MM.1S (cell line): ENCODE measurements around the gene FSIP1.

Experiments
- DNase-seq: peaks from one replicate; pipeline ENCODE4 v3.0.0-alpha.2; 2015
- H2AFZ ChIP-seq: fragments of 300-600 bp; sonication (generic); 2 replicates; pipeline ENCODE4 v1.6.0; 2016; ENCODE audit warnings: antibody characterized with exemption, low read length
- H3F3A ChIP-seq: fragments of 300-600 bp; sonication (generic); 2 replicates; pipeline ENCODE4 v1.6.1; 2016; ENCODE audit warnings: mild to moderate bottlenecking, antibody characterized with exemption, low read length, moderate library complexity, mixed read lengths; ENCODE audit not compliant: insufficient read depth
- H3K27ac ChIP-seq: fragments of 300-600 bp; sonication (generic); 2 replicates; pipeline ENCODE4 v1.5.1; 2016; ENCODE audit warnings: mild to moderate bottlenecking, low read length
- H3K27me3 ChIP-seq: fragments of 300-600 bp; sonication (generic); replicated peaks from 2 replicates; pipeline ENCODE4 v1.6.0; 2016; ENCODE audit warnings: low read length; ENCODE audit not compliant: insufficient read depth
- H3K36me3 ChIP-seq: fragments of 300-600 bp; sonication (generic); replicated peaks from 2 replicates; pipeline ENCODE4 v1.6.1; 2016; ENCODE audit warnings: mild to moderate bottlenecking, low read length, mixed read lengths; ENCODE audit not compliant: insufficient read depth
- H3K4me1 ChIP-seq: fragments of 300-600 bp; sonication (generic); 2 replicates; pipeline ENCODE4 v1.6.1; 2016; ENCODE audit warnings: low read length, mixed read lengths
- H3K4me2 ChIP-seq: fragments of 300-600 bp; sonication (generic); 2 replicates; pipeline ENCODE4 v1.6.0; 2016; ENCODE audit warnings: low read depth, low read length
- H3K4me3 ChIP-seq: fragments of 300-600 bp; sonication (generic); 2 replicates; pipeline ENCODE4 v1.5.1; 2016; ENCODE audit warnings: low read length, mixed read lengths
- H3K79me2 ChIP-seq: fragments of 300-600 bp; sonication (generic); 2 replicates; pipeline ENCODE4 v1.6.1; 2016; ENCODE audit warnings: mixed run types, low read length, mixed read lengths
- H3K9ac ChIP-seq: fragments of 300-600 bp; sonication (generic); 2 replicates; pipeline ENCODE4 v1.6.1; 2016; ENCODE audit warnings: low read length, mixed read lengths
- H3K9me2 ChIP-seq: fragments of 300-600 bp; sonication (generic); replicated peaks from 2 replicates; pipeline ENCODE4 v1.6.1; 2016; ENCODE audit warnings: mild to moderate bottlenecking, low read length, mixed read lengths; ENCODE audit not compliant: insufficient read depth
- H3K9me3 ChIP-seq: fragments of 300-600 bp; sonication (generic); replicated peaks from 2 replicates; pipeline ENCODE4 v1.6.1; 2016; ENCODE audit warnings: mild to moderate bottlenecking, low read length, mixed read lengths; ENCODE audit not compliant: insufficient read depth
- H4K20me1 ChIP-seq: fragments of 300-600 bp; sonication (generic); 2 replicates; pipeline ENCODE4 v1.6.1; 2016; ENCODE audit warnings: mild to moderate bottlenecking, low read length, moderate library complexity, mixed read lengths; ENCODE audit not compliant: insufficient read depth
- EZH2 ChIP-seq: fragments of 300-600 bp; sonication (generic); optimal IDR thresholded peaks from 2 replicates; pipeline ENCODE3; 2017; ENCODE audit warnings: low read depth, mild to moderate bottlenecking, antibody characterized with exemption, low read length, mixed read lengths
- EZH2phosphoT487 ChIP-seq: fragments of 300-600 bp; sonication (generic); IDR thresholded peaks from 2 replicates; pipeline ENCODE4 v1.6.1; 2018; ENCODE audit warnings: antibody characterized with exemption, low read length
- TF ChIP-seq, protein P1 (sequence below): fragments of 300-600 bp; sonication (generic); IDR thresholded peaks from 2 replicates; pipeline ENCODE4 v1.5.1; 2016; ENCODE audit warnings: antibody characterized with exemption, low read length, mixed read lengths

Gene FSIP1

DNA sequence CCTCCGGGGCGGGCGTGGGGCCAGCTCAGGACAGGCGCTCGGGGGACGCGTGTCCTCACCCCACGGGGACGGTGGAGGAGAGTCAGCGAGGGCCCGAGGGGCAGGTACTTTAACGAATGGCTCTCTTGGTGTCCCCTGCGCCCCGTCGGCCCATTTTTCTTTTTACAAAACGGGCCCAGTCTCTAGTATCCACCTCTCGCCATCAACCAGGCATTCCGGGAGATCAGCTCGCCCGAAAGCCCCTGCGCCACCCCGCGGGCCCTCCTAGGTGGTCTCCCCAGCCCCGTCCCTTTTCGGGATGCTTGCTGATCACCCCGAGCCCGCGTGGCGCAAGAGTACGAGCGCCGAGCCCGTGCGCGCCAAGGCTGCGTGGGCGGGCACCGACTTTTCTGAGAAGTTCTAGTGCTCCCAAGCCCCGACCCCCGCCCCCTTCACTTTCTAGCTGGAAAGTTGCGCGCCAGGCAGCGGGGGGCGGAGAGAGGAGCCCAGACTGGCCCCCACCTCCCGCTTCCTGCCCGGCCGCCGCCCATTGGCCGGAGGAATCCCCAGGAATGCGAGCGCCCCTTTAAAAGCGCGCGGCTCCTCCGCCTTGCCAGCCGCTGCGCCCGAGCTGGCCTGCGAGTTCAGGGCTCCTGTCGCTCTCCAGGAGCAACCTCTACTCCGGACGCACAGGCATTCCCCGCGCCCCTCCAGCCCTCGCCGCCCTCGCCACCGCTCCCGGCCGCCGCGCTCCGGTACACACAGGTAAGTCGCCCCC is 202.0 kb downstream of the FSIP1 start, which contains the start of gene THBS1:
THBS1 (plus strand) TSS at position 595 of the 757 bp plus-strand sequence. CDS start 779 bp downstream, outside the sequence.
- Histone ChIP-seq H4K20me1 (no peaks in the 10 kb centered on the region), H3K9me3 (no peaks in the 10 kb centered on the region), H3K27ac (no peak within 1 kb of the TSS), H3K79me2 (no peaks in the 10 kb centered on the region), H3K9me2 (no peaks in the 10 kb centered on the region), H3F3A (no peaks in the 10 kb centered on the region), H3K27me3 (peaks cover 8% of the 10 kb centered on the region; the same call in 1 of the 2 replicates), H3K4me3 (peak within 1 kb of the TSS; percentile 64), H2AFZ (peak within 1 kb of the TSS; percentile 79), H3K36me3 (no peaks in the 10 kb centered on the region), H3K4me1 (no peaks in the 10 kb centered on the region), H3K9ac (peak within 1 kb of the TSS; percentile 32; the same call in 1 of the 2 replicates), H3K4me2 (peak within 1 kb of the TSS; percentile 75)
- TF ChIP-seq EZH2phosphoT487 (no peak), EZH2 (no peak)
- TF ChIP-seq, protein P1, sequence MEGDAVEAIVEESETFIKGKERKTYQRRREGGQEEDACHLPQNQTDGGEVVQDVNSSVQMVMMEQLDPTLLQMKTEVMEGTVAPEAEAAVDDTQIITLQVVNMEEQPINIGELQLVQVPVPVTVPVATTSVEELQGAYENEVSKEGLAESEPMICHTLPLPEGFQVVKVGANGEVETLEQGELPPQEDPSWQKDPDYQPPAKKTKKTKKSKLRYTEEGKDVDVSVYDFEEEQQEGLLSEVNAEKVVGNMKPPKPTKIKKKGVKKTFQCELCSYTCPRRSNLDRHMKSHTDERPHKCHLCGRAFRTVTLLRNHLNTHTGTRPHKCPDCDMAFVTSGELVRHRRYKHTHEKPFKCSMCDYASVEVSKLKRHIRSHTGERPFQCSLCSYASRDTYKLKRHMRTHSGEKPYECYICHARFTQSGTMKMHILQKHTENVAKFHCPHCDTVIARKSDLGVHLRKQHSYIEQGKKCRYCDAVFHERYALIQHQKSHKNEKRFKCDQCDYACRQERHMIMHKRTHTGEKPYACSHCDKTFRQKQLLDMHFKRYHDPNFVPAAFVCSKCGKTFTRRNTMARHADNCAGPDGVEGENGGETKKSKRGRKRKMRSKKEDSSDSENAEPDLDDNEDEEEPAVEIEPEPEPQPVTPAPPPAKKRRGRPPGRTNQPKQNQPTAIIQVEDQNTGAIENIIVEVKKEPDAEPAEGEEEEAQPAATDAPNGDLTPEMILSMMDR = no peak
- peak; percentile 10 for DNase-seq

- Histone ChIP-seq H4K20me1 (no peaks in the 10 kb centered on the region), H2AFZ (peak overlapping the region; percentile 79), H3K27ac (no peak overlapping the region), H3F3A (no peaks in the 10 kb centered on the region), H3K27me3 (peaks cover 8% of the 10 kb centered on the region; the same call in 1 of the 2 replicates), H3K4me3 (peak overlapping the region; percentile 64), H3K9ac (peak overlapping the region; percentile 32; the same call in 1 of the 2 replicates), H3K9me3 (no peaks in the 10 kb centered on the region), H3K36me3 (no peaks in the 10 kb centered on the region), H3K4me2 (peak overlapping the region; percentile 75), H3K9me2 (no peaks in the 10 kb centered on the region), H3K4me1 (no peaks in the 10 kb centered on the region), H3K79me2 (no peaks in the 10 kb centered on the region)
- TF ChIP-seq EZH2phosphoT487 (no peak), EZH2 (no peak)
- TF ChIP-seq, protein P1 = peak; percentile 97
- peak; percentile 85 for DNase-seq
Observed at GRCh38 chr15:39580117-39580484, 202.5 kb downstream of the FSIP1 start.

DNA sequence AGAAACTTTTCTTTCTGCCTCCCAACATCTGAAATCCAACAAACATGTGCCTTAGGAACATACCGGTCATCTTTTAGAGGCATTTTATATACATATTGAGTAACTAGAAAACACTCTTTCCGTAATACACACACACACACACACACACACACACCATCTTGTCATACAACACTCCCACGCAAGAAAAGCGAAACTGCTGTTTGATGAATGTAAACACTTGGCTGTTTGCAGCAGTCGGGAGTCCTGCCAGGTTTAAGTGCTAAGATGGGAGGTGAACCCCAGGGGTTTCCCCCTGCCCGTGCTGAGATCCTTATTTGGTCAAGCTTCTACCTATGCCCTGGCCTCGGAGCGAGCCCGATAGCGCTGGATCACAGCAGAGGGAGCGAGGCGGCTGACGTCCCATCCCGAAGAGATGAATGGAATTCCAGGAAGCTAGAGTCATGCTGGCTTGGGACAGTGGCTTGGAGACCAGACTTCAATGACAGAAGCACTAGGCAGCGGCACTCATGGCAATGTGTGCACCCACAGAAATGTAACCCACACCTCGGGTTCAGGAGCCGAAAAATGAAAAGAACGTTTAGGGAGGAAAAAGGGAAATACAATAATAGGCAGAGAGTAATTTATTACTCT is 203.0 kb downstream of the FSIP1 start:
- Histone ChIP-seq H3K4me3 (no peak overlapping the region), H3K9me2 (no peaks in the 10 kb centered on the region), H3K9me3 (no peaks in the 10 kb centered on the region), H3K27me3 (peaks cover 8% of the 10 kb centered on the region; the same call in 1 of the 2 replicates), H3K36me3 (no peaks in the 10 kb centered on the region), H3K4me2 (peak overlapping the region; percentile 40; the same call in 1 of the 2 replicates), H4K20me1 (no peaks in the 10 kb centered on the region), H3K4me1 (no peaks in the 10 kb centered on the region), H3K79me2 (no peaks in the 10 kb centered on the region), H2AFZ (no peak overlapping the region), H3F3A (no peaks in the 10 kb centered on the region), H3K9ac (no peak overlapping the region), H3K27ac (no peak overlapping the region)
- no peak for DNase-seq
- TF ChIP-seq EZH2phosphoT487 (no peak), EZH2 (no peak)
- TF ChIP-seq, protein P1 = no peak
